Measurements from ENCODE around the gene IFT88.

The IFT88 gene

GRCh38 chr13:20565115-20565736 is 1.7 kb upstream of the IFT88 start:
- no peak for DNase-seq (ENCODE audit: low read depth in 3 of 3)

GRCh38 chr13:20566468-20566897 is 474 bp upstream of the IFT88 start:
- DNase-seq (ENCODE audit: low read depth in 3 of 3) = peak in 1 of 3 donors; percentile 2

- DNase-seq (ENCODE audit: low read depth in 3 of 3) = no peak
Measured at GRCh38 chr13:20567881-20568528, 1.0 kb downstream of the IFT88 start.

- no peak for DNase-seq (ENCODE audit: low read depth in 3 of 3)
Measured at GRCh38 chr13:20570517-20570916, 3.6 kb downstream of the IFT88 start.

- DNase-seq (ENCODE audit: low read depth in 3 of 3) = no peak
Measured at GRCh38 chr13:20571676-20572075, 4.7 kb downstream of the IFT88 start.

- DNase-seq (ENCODE audit: low read depth in 3 of 3) = no peak
Measured at GRCh38 chr13:20573186-20573585, 6.2 kb downstream of the IFT88 start.

- no peak for DNase-seq (ENCODE audit: low read depth in 3 of 3)
Measured at GRCh38 chr13:20573636-20574035, 6.7 kb downstream of the IFT88 start.

GRCh38 chr13:20579191-20579590 is 12.2 kb downstream of the IFT88 start:
- DNase-seq (ENCODE audit: low read depth in 3 of 3) = no peak

- DNase-seq (ENCODE audit: low read depth in 3 of 3) = no peak
Measured at GRCh38 chr13:20580257-20580656, 13.3 kb downstream of the IFT88 start.

- no peak for DNase-seq (ENCODE audit: low read depth in 3 of 3)
Measured at GRCh38 chr13:20582026-20582425, 15.1 kb downstream of the IFT88 start.

GRCh38 chr13:20583803-20584293 is 16.9 kb downstream of the IFT88 start:
- no peak for DNase-seq (ENCODE audit: low read depth in 3 of 3)

GRCh38 chr13:20585371-20585770 is 18.4 kb downstream of the IFT88 start:
- DNase-seq (ENCODE audit: low read depth in 3 of 3) = no peak

GRCh38 chr13:20588529-20589110 is 21.7 kb downstream of the IFT88 start:
- DNase-seq (ENCODE audit: low read depth in 3 of 3) = no peak

GRCh38 chr13:20590561-20590960 is 23.6 kb downstream of the IFT88 start:
- DNase-seq (ENCODE audit: low read depth in 3 of 3) = no peak

- DNase-seq (ENCODE audit: low read depth in 3 of 3) = no peak
Measured at GRCh38 chr13:20592606-20593005, 25.6 kb downstream of the IFT88 start.

GRCh38 chr13:20594280-20594679 is 27.3 kb downstream of the IFT88 start:
- no peak for DNase-seq (ENCODE audit: low read depth in 3 of 3)

GRCh38 chr13:20607015-20607414 is 40.1 kb downstream of the IFT88 start:
- no peak for DNase-seq (ENCODE audit: low read depth in 3 of 3)

GRCh38 chr13:20608438-20609020 is 41.6 kb downstream of the IFT88 start:
- no peak for DNase-seq (ENCODE audit: low read depth in 3 of 3)

- DNase-seq (ENCODE audit: low read depth in 3 of 3) = no peak
Measured at GRCh38 chr13:20609145-20609544, 42.2 kb downstream of the IFT88 start.

GRCh38 chr13:20610006-20610405 is 43.0 kb downstream of the IFT88 start:
- DNase-seq (ENCODE audit: low read depth in 3 of 3) = no peak

- DNase-seq (ENCODE audit: low read depth in 3 of 3) = no peak
Measured at GRCh38 chr13:20616059-20616797, 49.3 kb downstream of the IFT88 start.

GRCh38 chr13:20623000-20623399 is 56.0 kb downstream of the IFT88 start:
- no peak for DNase-seq (ENCODE audit: low read depth in 3 of 3)
